ENCODE data around the gene IQCM.

IQCM gene

GRCh38 chr4:149768477-149768876 is 47.2 kb downstream of the IQCM start:
- DNase-seq = no peak

GRCh38 chr4:149766135-149766534 is 49.5 kb downstream of the IQCM start:
- DNase-seq = no peak

- DNase-seq = no peak
Measured at GRCh38 chr4:149765630-149766029, 50.0 kb downstream of the IQCM start.

GRCh38 chr4:149755969-149756368 is 59.7 kb downstream of the IQCM start:
- no peak for DNase-seq

- DNase-seq = no peak
Measured at GRCh38 chr4:149754526-149754925, 61.1 kb downstream of the IQCM start.

- DNase-seq = no peak
Measured at GRCh38 chr4:149752729-149753128, 62.9 kb downstream of the IQCM start.

GRCh38 chr4:149751174-149751573 is 64.5 kb downstream of the IQCM start:
- DNase-seq = no peak

- DNase-seq = no peak
Measured at GRCh38 chr4:149749784-149750183, 65.9 kb downstream of the IQCM start.

GRCh38 chr4:149747646-149748045 is 68.0 kb downstream of the IQCM start:
- DNase-seq = no peak

GRCh38 chr4:149746276-149746675 is 69.4 kb downstream of the IQCM start:
- no peak for DNase-seq

- DNase-seq = no peak
Measured at GRCh38 chr4:149741186-149741831, 74.3 kb downstream of the IQCM start.

- DNase-seq = no peak
Measured at GRCh38 chr4:149738156-149738555, 77.5 kb downstream of the IQCM start.

GRCh38 chr4:149735796-149736195 is 79.8 kb downstream of the IQCM start:
- no peak for DNase-seq

GRCh38 chr4:149728444-149728843 is 87.2 kb downstream of the IQCM start:
- no peak for DNase-seq

- DNase-seq = no peak
Measured at GRCh38 chr4:149727663-149728062, 88.0 kb downstream of the IQCM start.

- no peak for DNase-seq
Measured at GRCh38 chr4:149723065-149723464, 92.6 kb downstream of the IQCM start.

- DNase-seq = no peak
Measured at GRCh38 chr4:149719806-149720205, 95.8 kb downstream of the IQCM start.

GRCh38 chr4:149719357-149719756 is 96.3 kb downstream of the IQCM start:
- no peak for DNase-seq

GRCh38 chr4:149718500-149718899 is 97.1 kb downstream of the IQCM start:
- DNase-seq = no peak

GRCh38 chr4:149716728-149717127 is 98.9 kb downstream of the IQCM start:
- DNase-seq = no peak

GRCh38 chr4:149715822-149716585 is 99.6 kb downstream of the IQCM start:
- DNase-seq = no peak

GRCh38 chr4:149713031-149713430 is 102.6 kb downstream of the IQCM start:
- no peak for DNase-seq

- no peak for DNase-seq
Measured at GRCh38 chr4:149711593-149712365, 103.9 kb downstream of the IQCM start.

- no peak for DNase-seq
Measured at GRCh38 chr4:149709640-149710039, 106.0 kb downstream of the IQCM start.

All from CD4-positive, alpha-beta T cell treated with Interleukin-4 for 4 hours (primary cell).